ENCODE data around the gene CNOT4. TPM values are rescaled to one million over a fixed set of nuclear protein-coding genes. Genes with fewer than 3 reads are reported as not detected.

Gene CNOT4
- total and polyA plus RNA-seq, 2 of the 8 experiments (the other 6 are each of a cell fraction or from before 2014, with no cell fraction given), result 10.9 to 25.8 TPM

DNA sequence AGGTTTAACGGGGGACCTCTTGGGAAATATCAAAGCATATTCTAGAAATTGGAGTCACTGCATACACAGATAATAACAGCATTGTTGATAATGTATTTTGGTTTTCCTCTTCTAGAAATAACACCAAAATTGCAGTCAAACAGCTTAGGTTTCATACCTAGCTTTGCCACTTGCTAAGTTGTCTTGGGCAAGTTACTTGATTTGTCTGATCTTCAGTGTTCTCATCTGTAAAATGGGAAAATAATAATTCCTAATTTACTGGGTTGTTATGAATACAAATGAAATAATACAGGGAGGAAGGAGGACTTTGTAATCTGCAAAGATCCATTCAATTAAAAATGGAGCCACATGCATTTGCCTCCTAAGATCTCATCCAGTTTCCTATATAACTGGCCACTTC lies 27.6 kb upstream of the CNOT4 start:
- no peaks in the 10 kb centered on the region for H3K36me3 ChIP-seq (ENCODE audit: control insufficient read depth in 2 of 4, insufficient read depth in 4 of 4, low read length in 3 of 4)
- H4K8ac ChIP-seq (ENCODE audit: extremely low read depth, insufficient read depth, low read length), result no peak overlapping the region
- no peak overlapping the region for H3K23ac ChIP-seq (ENCODE audit: insufficient read length)
- no peak overlapping the region for H4K5ac ChIP-seq (ENCODE audit: insufficient read length, low read depth, low read length)
- no peaks in the 10 kb centered on the region for H3K79me1 ChIP-seq (ENCODE audit: low read depth, low read length)
- no peaks in the 10 kb centered on the region for H3K27me3 ChIP-seq (replicated peaks in 1 of 4; ENCODE audit: control insufficient read depth in 3 of 4, extremely low read depth in 1 of 4, insufficient read depth in 3 of 4, low read length in 3 of 4)
- no peaks in the 10 kb centered on the region; a peak in 1 of 7 replicates for H3K4me1 ChIP-seq (replicated peaks in 1 of 4; ENCODE audit: control insufficient read depth in 3 of 4, insufficient read depth in 4 of 4, low read length in 3 of 4)
- H3K4ac ChIP-seq (replicated peaks; ENCODE audit: insufficient read length, low read depth, low read length), result no peak overlapping the region
- H3K9ac ChIP-seq (replicated peaks in 1 of 4; ENCODE audit: extremely low read depth in 1 of 4, low read depth in 3 of 4, low read length in 3 of 4), result no peak overlapping the region
- WGBS, 2 experiments (ENCODE audit: extremely low coverage in 1 of 2, insufficient coverage in 1 of 2, insufficient read length in 1 of 2, insufficient replicate concordance in 2 of 2, low coverage in 1 of 2, low lambda C conversion rate in 2 of 2, missing lambda C conversion rate in 1 of 2), result 79% methylated on average over 1 of the region's 1 CpG; no CpG with 5 or more reads in 1 of the 2 experiments
- no peak overlapping the region for H3K56ac ChIP-seq (replicated peaks; ENCODE audit: insufficient read length, low read depth, low read length)
- DNase-seq (ENCODE audit: low read depth in 1 of 2, low spot score in 2 of 2) (no peak), FAIRE-seq (no peak)
- no peak overlapping the region for H3K27ac ChIP-seq (ENCODE audit: low read depth, low read length)
- H2BK15ac ChIP-seq (ENCODE audit: low read length), result no peak overlapping the region
- H4K20me1 ChIP-seq (replicated peaks in 1 of 2; ENCODE audit: control insufficient read depth in 1 of 2, insufficient read depth in 2 of 2, low read length in 2 of 2), result no peaks in the 10 kb centered on the region
- no peak overlapping the region for H3K18ac ChIP-seq (ENCODE audit: extremely low read depth, low read length)
- H2AFZ ChIP-seq (ENCODE audit: low read length), result 0 out of 2 replicates have a peak overlapping the region, but pooled peaks have one; percentile 48
- H3K14ac ChIP-seq (ENCODE audit: insufficient read length), result no peak overlapping the region
- H2AK5ac ChIP-seq (ENCODE audit: low read depth, low read length), result no peak overlapping the region
- no peak overlapping the region for H3K4me2 ChIP-seq (ENCODE audit: insufficient read depth in 1 of 2, low read depth in 2 of 2, low read length in 2 of 2)
- H2BK5ac ChIP-seq (ENCODE audit: low read depth, low read length), result no peak overlapping the region
- H3K79me2 ChIP-seq (ENCODE audit: control insufficient read depth in 1 of 2, insufficient read depth in 2 of 2, low read length in 2 of 2), result no peaks in the 10 kb centered on the region
- no peaks in the 10 kb centered on the region for H3K9me3 ChIP-seq (ENCODE audit: insufficient read depth in 2 of 2, low read depth in 1 of 2, low read length in 1 of 2)
- H4K91ac ChIP-seq (replicated peaks; ENCODE audit: insufficient read length, low read length), result no peak overlapping the region
- no peak overlapping the region for H3K4me3 ChIP-seq (ENCODE audit: extremely low read depth in 1 of 4, insufficient read depth in 2 of 4, low read depth in 3 of 4, low read length in 4 of 4)
- CTCF ChIA-PET (ENCODE audit: partially characterized antibody), result interaction anchor here (0.6 to 1.3 kb wide), 2 partner anchors 14 to 301 kb away, joined by 3 read pairs; no protein-coding TSS in a partner anchor
- H3K23me2 ChIP-seq (ENCODE audit: low read depth, low read length), result no peaks in the 10 kb centered on the region
- no peak overlapping the region for H2BK20ac ChIP-seq (ENCODE audit: low read length)
- H2BK120ac ChIP-seq (replicated peaks; ENCODE audit: low read depth, low read length), result no peak overlapping the region
- no peak overlapping the region for H2BK12ac ChIP-seq (ENCODE audit: low read depth, low read length)
- POLR2A ChIA-PET (ENCODE audit: partially characterized antibody), result interaction anchor here (0.6 kb wide), 1 partner anchor 109 kb away, joined by 4 read pairs; no protein-coding TSS in a partner anchor
- TF ChIP-seq SIN3A (conservative IDR thresholded peaks at IDR 0.05 in 1 of 2, IDR thresholded peaks at IDR 0.05 in 1 of 2; ENCODE audit: low read depth in 1 of 2, low read length in 2 of 2), result no peak
- TF ChIP-seq CREB1 (IDR thresholded peaks at IDR 0.05), result no peak
- no peak for TF ChIP-seq SP4 (IDR thresholded peaks at IDR 0.05; ENCODE audit: low read length)
- TF ChIP-seq ZNF274 (IDR thresholded peaks at IDR 0.05; ENCODE audit: borderline replicate concordance, extremely low read depth, low read length), result no peak
- TF ChIP-seq RXRA (IDR thresholded peaks at IDR 0.05; ENCODE audit: insufficient read depth, low read depth, low read length), result no peak
- TF ChIP-seq, protein P1, sequence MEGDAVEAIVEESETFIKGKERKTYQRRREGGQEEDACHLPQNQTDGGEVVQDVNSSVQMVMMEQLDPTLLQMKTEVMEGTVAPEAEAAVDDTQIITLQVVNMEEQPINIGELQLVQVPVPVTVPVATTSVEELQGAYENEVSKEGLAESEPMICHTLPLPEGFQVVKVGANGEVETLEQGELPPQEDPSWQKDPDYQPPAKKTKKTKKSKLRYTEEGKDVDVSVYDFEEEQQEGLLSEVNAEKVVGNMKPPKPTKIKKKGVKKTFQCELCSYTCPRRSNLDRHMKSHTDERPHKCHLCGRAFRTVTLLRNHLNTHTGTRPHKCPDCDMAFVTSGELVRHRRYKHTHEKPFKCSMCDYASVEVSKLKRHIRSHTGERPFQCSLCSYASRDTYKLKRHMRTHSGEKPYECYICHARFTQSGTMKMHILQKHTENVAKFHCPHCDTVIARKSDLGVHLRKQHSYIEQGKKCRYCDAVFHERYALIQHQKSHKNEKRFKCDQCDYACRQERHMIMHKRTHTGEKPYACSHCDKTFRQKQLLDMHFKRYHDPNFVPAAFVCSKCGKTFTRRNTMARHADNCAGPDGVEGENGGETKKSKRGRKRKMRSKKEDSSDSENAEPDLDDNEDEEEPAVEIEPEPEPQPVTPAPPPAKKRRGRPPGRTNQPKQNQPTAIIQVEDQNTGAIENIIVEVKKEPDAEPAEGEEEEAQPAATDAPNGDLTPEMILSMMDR (IDR thresholded peaks at IDR 0.05; ENCODE audit: control extremely low read depth in 1 of 3, insufficient read depth in 1 of 3, low read depth in 1 of 3, low read length in 3 of 3), result no peak
- TF ChIP-seq NRF1 (IDR thresholded peaks at IDR 0.05; ENCODE audit: low read depth, low read length), result no peak
- TF ChIP-seq, protein P2, sequence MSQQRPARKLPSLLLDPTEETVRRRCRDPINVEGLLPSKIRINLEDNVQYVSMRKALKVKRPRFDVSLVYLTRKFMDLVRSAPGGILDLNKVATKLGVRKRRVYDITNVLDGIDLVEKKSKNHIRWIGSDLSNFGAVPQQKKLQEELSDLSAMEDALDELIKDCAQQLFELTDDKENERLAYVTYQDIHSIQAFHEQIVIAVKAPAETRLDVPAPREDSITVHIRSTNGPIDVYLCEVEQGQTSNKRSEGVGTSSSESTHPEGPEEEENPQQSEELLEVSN (IDR thresholded peaks at IDR 0.05), result no peak
- TF ChIP-seq GTF2F1 (IDR thresholded peaks at IDR 0.05; ENCODE audit: borderline replicate concordance, low read depth, low read length), result no peak
- no peak for TF ChIP-seq EGR1 (IDR thresholded peaks at IDR 0.05; ENCODE audit: borderline replicate concordance, low read depth, low read length)
- TF ChIP-seq KDM1A (IDR thresholded peaks at IDR 0.05; ENCODE audit: borderline replicate concordance, low read length), result no peak
